K562 (cell line): Measurements from ENCODE around the gene NLRP9. TPM values are rescaled to one million over a fixed set of nuclear protein-coding genes. Genes with fewer than 3 reads are reported as not detected.

Source experiments
- ATAC-seq: fragments of 200-7000 bp; cut with Tn5 transposase; 3 replicates; pipeline ENCODE4 v1.9.1; 2020; ENCODE audit warnings: moderate library complexity
- BruUV-seq: library from RNA; stranded (reverse); fragments of 400-500 nt; replicated peaks from 2 replicates; lab custom pipeline; 2021; lab: Mats Ljungman, UMichigan
- CTCF ChIA-PET: fragments of 300-600 bp; formaldehyde crosslinking; extraction: SDS; loops from one replicate; lab custom pipeline; 2021; ENCODE audit warnings: low intra/inter-chr PET ratio; lab: Yijun Ruan, JAX
- POLR2A ChIA-PET: fragments of 300-600, 350-650 bp; sonication (Branson Sonifier 250); formaldehyde crosslinking; extraction: SDS; loops from one replicate; lab custom pipeline; 2021; ENCODE audit warnings: antibody characterized with exemption, inconsistent platforms; lab: Yijun Ruan, JAX
- DNase-seq, 4 experiments: peaks; one replicate each; pipeline versions ENCODE4 v3.0.0 to v3.0.0-alpha.2; 2011 to 2018; ENCODE audit warnings: low spot score in 3 of 4, mixed read lengths in 3 of 4; ENCODE audit errors: extremely low read depth in 1 of 4
- FAIRE-seq: peaks from 2 replicates; lab custom pipeline; 2011; peaks lifted over from hg19 to GRCh38; lab: Jason Lieb, UNC
- H2AFZ ChIP-seq: 2 replicates; pipeline ENCODE4 v1.6.0; 2011; ENCODE audit warnings: low read depth, low read length, control low read depth, inconsistent platforms
- H3K27ac ChIP-seq: fragments of 200-600 bp; 3 replicates; pipeline ENCODE4 v1.8.0; 2011; ENCODE audit warnings: low read depth, mild to moderate bottlenecking, control low read depth, inconsistent platforms, low read length, moderate library complexity, mixed read lengths; ENCODE audit errors: extremely low read depth
- H3K27me3 ChIP-seq, 2 experiments: fragments of 300-600 bp in 1 of 2; 2 replicates in 1 of 2; 3 replicates in 1 of 2; pipeline versions ENCODE4 v1.6.0 to v1.8.0; 2011; ENCODE audit warnings: inconsistent platforms in 2 of 2, low read length in 2 of 2, mild to moderate bottlenecking in 1 of 2, mixed read lengths in 1 of 2, moderate library complexity in 1 of 2; ENCODE audit not compliant: control insufficient read depth in 2 of 2, insufficient read depth in 2 of 2
- H3K36me3 ChIP-seq: fragments of 300-600 bp; 3 replicates; pipeline ENCODE4 v1.8.0; 2011; ENCODE audit warnings: mild to moderate bottlenecking, low read length, inconsistent platforms; ENCODE audit not compliant: control insufficient read depth, insufficient read depth
- H3K4me1 ChIP-seq, 2 experiments: fragments of 200-600 bp in 1 of 2; replicated peaks in 1 of 2; 2 replicates in 1 of 2; 3 replicates in 1 of 2; pipeline versions ENCODE4 v1.5.1 to v1.8.0; 2011; ENCODE audit warnings: inconsistent platforms in 2 of 2, low read length in 2 of 2, mild to moderate bottlenecking in 1 of 2, mixed read lengths in 1 of 2, moderate library complexity in 1 of 2; ENCODE audit not compliant: control insufficient read depth in 2 of 2, insufficient read depth in 2 of 2
- H3K4me2 ChIP-seq: 2 replicates; pipeline ENCODE4 v1.6.1; 2011; ENCODE audit warnings: low read length, control low read depth, inconsistent platforms, mixed read lengths; ENCODE audit not compliant: insufficient read depth
- H3K4me3 ChIP-seq: fragments of 200-600 bp; sonication (generic), shearing (Covaris generic); 2 replicates; pipeline ENCODE4 v1.5.1; 2016; ENCODE audit warnings: control low read depth, inconsistent platforms
- H3K79me2 ChIP-seq: fragments of 200-600 bp; 3 replicates; pipeline ENCODE4 v1.8.0; 2011; ENCODE audit warnings: low read length, inconsistent platforms; ENCODE audit not compliant: control insufficient read depth, insufficient read depth
- H3K9ac ChIP-seq, 2 experiments: 2 replicates each; pipeline versions ENCODE4 v1.6.0 to v1.6.1; 2011; ENCODE audit warnings: low read depth in 2 of 2, low read length in 2 of 2, control low read depth in 1 of 2, inconsistent platforms in 1 of 2, mild to moderate bottlenecking in 1 of 2, mixed read lengths in 1 of 2; ENCODE audit not compliant: insufficient read depth in 1 of 2
- H3K9me1 ChIP-seq: one replicate; pipeline ENCODE4 v1.6.0; 2011; ENCODE audit warnings: inconsistent platforms, mild to moderate bottlenecking, low read length, moderate library complexity; ENCODE audit not compliant: control insufficient read depth, insufficient read depth
- H3K9me3 ChIP-seq: replicated peaks from 2 replicates; pipeline ENCODE4 v1.5.1; 2011; ENCODE audit warnings: low read depth, low read length, inconsistent platforms; ENCODE audit not compliant: control insufficient read depth, insufficient read depth
- H4K20me1 ChIP-seq: replicated peaks from 2 replicates; pipeline ENCODE4 v1.6.1; 2011; ENCODE audit warnings: low read length, inconsistent platforms, mixed read lengths; ENCODE audit not compliant: control insufficient read depth, insufficient read depth
- EP400 ChIP-seq: fragments of 450-650 bp; IDR thresholded peaks from 2 replicates; pipeline ENCODE4 v1.6.1; 2017; ENCODE audit warnings: antibody characterized with exemption, mild to moderate bottlenecking, moderate library complexity
- EWSR1 ChIP-seq: fragments of 450-650 bp; IDR thresholded peaks from 2 replicates; pipeline ENCODE4 v1.6.1; 2018; ENCODE audit warnings: borderline replicate concordance, mild to moderate bottlenecking, low read depth, moderate library complexity; ENCODE audit not compliant: partially characterized antibody
- GTF2A2 ChIP-seq: IDR thresholded peaks from 2 replicates; pipeline ENCODE4 v1.6.1; 2016; ENCODE audit warnings: mild to moderate bottlenecking, missing genetic modification characterization, missing compliant biosample characterization
- LEF1 ChIP-seq: fragments of 450-650 bp; IDR thresholded peaks from 2 replicates; pipeline ENCODE4 v1.6.1; 2016; ENCODE audit warnings: mild to moderate bottlenecking
- MCM3 ChIP-seq: fragments of 450-650 bp; IDR thresholded peaks from 2 replicates; pipeline ENCODE4 v1.6.1; 2016
- TFAP4 ChIP-seq: sonication (generic); formaldehyde crosslinking; IDR thresholded peaks from 2 replicates; pipeline ENCODE4 v1.8.0; 2022; ENCODE audit warnings: missing genetic modification reagents, mild to moderate bottlenecking, moderate library complexity, borderline replicate concordance
- ZNF224 ChIP-seq: sonication (generic); formaldehyde crosslinking; IDR thresholded peaks from 2 replicates; pipeline ENCODE4 v1.8.0; 2022; ENCODE audit warnings: mild to moderate bottlenecking, missing genetic modification reagents
- ZNF583 ChIP-seq: fragments of 250-450 bp; sonication (Bioruptor Pico); IDR thresholded peaks from 2 replicates; pipeline ENCODE4 v1.4.0; 2020
- ZNF766 ChIP-seq: fragments of 200-800 bp; sonication (Bioruptor generic); conservative IDR thresholded peaks from 2 replicates; pipeline ENCODE4 v1.6.1; 2016; ENCODE audit warnings: missing genetic modification characterization, missing compliant biosample characterization
- WGBS: fragments of 100-300 bp; shearing (Covaris generic); methylation state at CpG from one replicate; pipeline ENCODE4 v1.1.6; 2016; ENCODE audit warnings: low coverage, mixed read lengths; ENCODE audit not compliant: insufficient coverage; ENCODE audit errors: missing lambda C conversion rate; 5-methylcytosine and 5-hydroxymethylcytosine counted together
- in situ Hi-C: fragments of 300-500 bp; cut with MboI; formaldehyde crosslinking; loops from 4 replicates; pipeline ENCODE4 v1.15.0; 2018; ENCODE audit warnings: inconsistent platforms, mixed read lengths
- intact Hi-C: fragments of 100-400 bp; cut with micrococcal nuclease; formaldehyde crosslinking; loops from 2 replicates; pipeline ENCODE4 v1.14.2; 2022
- polyA plus RNA-seq, 8 experiments: library from polyadenylated mRNA; depleted of rRNA in 4 of 8; stranded (reverse) in 5 of 8; unstranded in 3 of 8; fragments of >200 nt; fragmentation: Nextera tagmentation in 2 of 8; fragmentation: Illumina TruSeq in 1 of 8; extraction: Ambion mirVana in 2 of 8; extraction: Trizol in 1 of 8; gene quantifications; 2 replicates each; pipeline versions ENCODE4 v1.2.1 to v1.2.3, GENCODE V29; 2011 to 2014; ENCODE audit warnings: inconsistent platforms in 1 of 8, missing spikeins in 1 of 8
- total RNA-seq, 7 experiments: library from RNA; depleted of rRNA in 6 of 7; stranded (reverse); fragments of >200 nt in 6 of 7; fragmentation: Illumina TruSeq in 2 of 7; extraction: Trizol in 2 of 7; gene quantifications; 2 replicates each; pipeline versions ENCODE4 v1.2.1 to v1.2.3, GENCODE V29; 2011 to 2021; ENCODE audit warnings: low replicate concordance in 1 of 7
- TF ChIP-seq, protein P1 (sequence below): sonication (generic); formaldehyde crosslinking; IDR thresholded peaks from 2 replicates; pipeline ENCODE4 v1.8.1; 2023; ENCODE audit warnings: missing genetic modification reagents, mild to moderate bottlenecking, borderline replicate concordance
- TF ChIP-seq, protein P2 (sequence below): fragments of 450-650 bp; formaldehyde crosslinking; IDR thresholded peaks from 2 replicates; pipeline ENCODE4 v1.4.0; 2022; ENCODE audit warnings: missing genetic modification characterization
- TF ChIP-seq, protein P3 (sequence below): fragments of 450-650 bp; formaldehyde crosslinking; IDR thresholded peaks from 2 replicates; pipeline ENCODE4 v1.4.0; 2020; ENCODE audit warnings: mild to moderate bottlenecking, moderate library complexity

Gene NLRP9
- total and polyA plus RNA-seq, 9 of the 15 experiments (the other 6 are each of a cell fraction or from before 2014, with no cell fraction given) = not detected

DNA sequence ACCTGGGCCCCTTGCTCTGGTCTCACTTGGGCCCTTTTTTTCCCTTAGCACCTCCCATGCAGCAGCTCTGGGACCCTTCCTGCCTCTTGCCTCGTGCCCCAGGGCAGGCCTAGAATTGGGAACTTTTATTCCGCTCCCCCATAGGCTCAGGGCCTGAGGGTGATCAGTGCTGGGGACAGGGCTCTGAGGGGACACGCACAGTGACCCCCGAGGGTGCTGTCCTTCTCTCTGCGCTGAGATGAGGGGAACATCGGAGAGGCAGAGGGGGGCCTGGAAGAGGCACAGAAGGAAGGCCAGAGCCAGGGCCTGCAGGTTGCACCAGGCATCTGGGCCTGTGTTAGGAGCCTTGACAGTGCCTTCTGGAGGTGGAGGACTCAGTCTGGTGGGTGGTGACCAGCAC lies 52.4 kb downstream of the NLRP9 start:
- in situ Hi-C loops = no loop called here
- no TSS peak for BruUV-seq
- peaks cover 86% of the 10 kb centered on the region; the same call in 2 of the 3 replicates for H3K36me3 ChIP-seq

More for the DNA sequence above, 52.4 kb downstream of the NLRP9 start:
- 93% methylated on average over 5 of the region's 6 CpGs for WGBS
- H3K27me3 ChIP-seq = no peaks in the 10 kb centered on the region
- H3K9ac ChIP-seq = no peak overlapping the region
- peaks cover 32% of the 10 kb centered on the region for H3K79me2 ChIP-seq
- no peak overlapping the region for H2AFZ ChIP-seq
- no peak for DNase-seq
- H3K4me2 ChIP-seq = no peak overlapping the region
- no peak overlapping the region for H3K4me3 ChIP-seq
- H3K4me1 ChIP-seq = peaks cover 0 to 55% of the 10 kb centered on the region in 2 experiments; a peak in 3 of 5 replicates
- no peak for TF ChIP-seq LEF1
- TF ChIP-seq, protein P1, sequence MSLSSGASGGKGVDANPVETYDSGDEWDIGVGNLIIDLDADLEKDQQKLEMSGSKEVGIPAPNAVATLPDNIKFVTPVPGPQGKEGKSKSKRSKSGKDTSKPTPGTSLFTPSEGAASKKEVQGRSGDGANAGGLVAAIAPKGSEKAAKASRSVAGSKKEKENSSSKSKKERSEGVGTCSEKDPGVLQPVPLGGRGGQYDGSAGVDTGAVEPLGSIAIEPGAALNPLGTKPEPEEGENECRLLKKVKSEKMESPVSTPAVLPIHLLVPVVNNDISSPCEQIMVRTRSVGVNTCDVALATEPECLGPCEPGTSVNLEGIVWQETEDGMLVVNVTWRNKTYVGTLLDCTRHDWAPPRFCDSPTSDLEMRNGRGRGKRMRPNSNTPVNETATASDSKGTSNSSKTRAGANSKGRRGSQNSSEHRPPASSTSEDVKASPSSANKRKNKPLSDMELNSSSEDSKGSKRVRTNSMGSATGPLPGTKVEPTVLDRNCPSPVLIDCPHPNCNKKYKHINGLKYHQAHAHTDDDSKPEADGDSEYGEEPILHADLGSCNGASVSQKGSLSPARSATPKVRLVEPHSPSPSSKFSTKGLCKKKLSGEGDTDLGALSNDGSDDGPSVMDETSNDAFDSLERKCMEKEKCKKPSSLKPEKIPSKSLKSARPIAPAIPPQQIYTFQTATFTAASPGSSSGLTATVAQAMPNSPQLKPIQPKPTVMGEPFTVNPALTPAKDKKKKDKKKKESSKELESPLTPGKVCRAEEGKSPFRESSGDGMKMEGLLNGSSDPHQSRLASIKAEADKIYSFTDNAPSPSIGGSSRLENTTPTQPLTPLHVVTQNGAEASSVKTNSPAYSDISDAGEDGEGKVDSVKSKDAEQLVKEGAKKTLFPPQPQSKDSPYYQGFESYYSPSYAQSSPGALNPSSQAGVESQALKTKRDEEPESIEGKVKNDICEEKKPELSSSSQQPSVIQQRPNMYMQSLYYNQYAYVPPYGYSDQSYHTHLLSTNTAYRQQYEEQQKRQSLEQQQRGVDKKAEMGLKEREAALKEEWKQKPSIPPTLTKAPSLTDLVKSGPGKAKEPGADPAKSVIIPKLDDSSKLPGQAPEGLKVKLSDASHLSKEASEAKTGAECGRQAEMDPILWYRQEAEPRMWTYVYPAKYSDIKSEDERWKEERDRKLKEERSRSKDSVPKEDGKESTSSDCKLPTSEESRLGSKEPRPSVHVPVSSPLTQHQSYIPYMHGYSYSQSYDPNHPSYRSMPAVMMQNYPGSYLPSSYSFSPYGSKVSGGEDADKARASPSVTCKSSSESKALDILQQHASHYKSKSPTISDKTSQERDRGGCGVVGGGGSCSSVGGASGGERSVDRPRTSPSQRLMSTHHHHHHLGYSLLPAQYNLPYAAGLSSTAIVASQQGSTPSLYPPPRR (CRISPR knock-in tag) = no peak
- TF ChIP-seq, protein P2, sequence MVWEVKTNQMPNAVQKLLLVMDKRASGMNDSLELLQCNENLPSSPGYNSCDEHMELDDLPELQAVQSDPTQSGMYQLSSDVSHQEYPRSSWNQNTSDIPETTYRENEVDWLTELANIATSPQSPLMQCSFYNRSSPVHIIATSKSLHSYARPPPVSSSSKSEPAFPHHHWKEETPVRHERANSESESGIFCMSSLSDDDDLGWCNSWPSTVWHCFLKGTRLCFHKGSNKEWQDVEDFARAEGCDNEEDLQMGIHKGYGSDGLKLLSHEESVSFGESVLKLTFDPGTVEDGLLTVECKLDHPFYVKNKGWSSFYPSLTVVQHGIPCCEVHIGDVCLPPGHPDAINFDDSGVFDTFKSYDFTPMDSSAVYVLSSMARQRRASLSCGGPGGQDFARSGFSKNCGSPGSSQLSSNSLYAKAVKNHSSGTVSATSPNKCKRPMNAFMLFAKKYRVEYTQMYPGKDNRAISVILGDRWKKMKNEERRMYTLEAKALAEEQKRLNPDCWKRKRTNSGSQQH (CRISPR knock-in tag) = no peak
- TF ChIP-seq, protein P3, sequence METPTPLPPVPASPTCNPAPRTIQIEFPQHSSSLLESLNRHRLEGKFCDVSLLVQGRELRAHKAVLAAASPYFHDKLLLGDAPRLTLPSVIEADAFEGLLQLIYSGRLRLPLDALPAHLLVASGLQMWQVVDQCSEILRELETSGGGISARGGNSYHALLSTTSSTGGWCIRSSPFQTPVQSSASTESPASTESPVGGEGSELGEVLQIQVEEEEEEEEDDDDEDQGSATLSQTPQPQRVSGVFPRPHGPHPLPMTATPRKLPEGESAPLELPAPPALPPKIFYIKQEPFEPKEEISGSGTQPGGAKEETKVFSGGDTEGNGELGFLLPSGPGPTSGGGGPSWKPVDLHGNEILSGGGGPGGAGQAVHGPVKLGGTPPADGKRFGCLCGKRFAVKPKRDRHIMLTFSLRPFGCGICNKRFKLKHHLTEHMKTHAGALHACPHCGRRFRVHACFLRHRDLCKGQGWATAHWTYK (CRISPR knock-in tag) = no peak
- no peak for TF ChIP-seq EWSR1
- TF ChIP-seq ZNF766 (CRISPR knock-in tag) = no peak
- no peak for TF ChIP-seq MCM3
- no peak for TF ChIP-seq GTF2A2 (tag)
- no peak for TF ChIP-seq EP400
- TF ChIP-seq TFAP4 = no peak
- no peak for TF ChIP-seq ZNF583 (CRISPR knock-in tag)
- TF ChIP-seq ZNF224 (CRISPR knock-in tag) = no peak
- no peaks in the 10 kb centered on the region for H3K9me1 ChIP-seq
- POLR2A ChIA-PET = no interaction called here
- H3K9me3 ChIP-seq = no peaks in the 10 kb centered on the region
- CTCF ChIA-PET = interaction anchor here (0.6 kb wide), 1 partner anchor 24 kb away, joined by 4 read pairs; no protein-coding TSS in a partner anchor
- peaks cover 39% of the 10 kb centered on the region for H4K20me1 ChIP-seq
- ATAC-seq = no peak
- intact Hi-C loops = no loop called here
- FAIRE-seq = no peak
- H3K27ac ChIP-seq = no peak overlapping the region
